RWPE2 (cell line): ENCODE measurements around the gene C11orf24.

Experiments used
- ATAC-seq: fragments of 200-7000 bp; cut with Tn5 transposase; 3 replicates; pipeline ENCODE4 v1.9.1; 2021; ENCODE audit warnings: low read depth
- DNase-seq: peaks from one replicate; pipeline ENCODE4 v3.0.0-alpha.2; 2020; ENCODE audit warnings: low spot score
- H3K27ac ChIP-seq: fragments of 450-650 bp; 2 replicates; pipeline ENCODE4 v1.5.1; 2017; ENCODE audit warnings: mild to moderate bottlenecking; ENCODE audit not compliant: poor library complexity, severe bottlenecking
- H3K27me3 ChIP-seq: fragments of 250-450 bp; sonication (Bioruptor Pico); 2 replicates; pipeline ENCODE4 v1.5.1; 2021; ENCODE audit warnings: mild to moderate bottlenecking, moderate library complexity; ENCODE audit not compliant: insufficient read depth, poor library complexity, severe bottlenecking
- H3K36me3 ChIP-seq: fragments of 250-450 bp; sonication (Bioruptor Pico); 2 replicates; pipeline ENCODE4 v1.5.1; 2020; ENCODE audit warnings: low read depth, mild to moderate bottlenecking, moderate library complexity
- H3K4me1 ChIP-seq: fragments of 250-450 bp; sonication (Bioruptor Pico); 2 replicates; pipeline ENCODE4 v1.5.1; 2021; ENCODE audit warnings: mild to moderate bottlenecking, moderate library complexity; ENCODE audit not compliant: insufficient read depth, poor library complexity, severe bottlenecking
- H3K4me3 ChIP-seq: fragments of 250-450 bp; sonication (Bioruptor Pico); 2 replicates; pipeline ENCODE4 v1.5.1; 2021; ENCODE audit warnings: mild to moderate bottlenecking, moderate library complexity; ENCODE audit not compliant: severe bottlenecking
- H3K9me3 ChIP-seq: fragments of 250-450 bp; sonication (Bioruptor Pico); 2 replicates; pipeline ENCODE4 v1.5.1; 2021; ENCODE audit warnings: mild to moderate bottlenecking, moderate library complexity; ENCODE audit not compliant: severe bottlenecking
- CTCF ChIP-seq: fragments of 450-650 bp; IDR thresholded peaks from one replicate; pipeline ENCODE4 v1.5.1; 2017; ENCODE audit warnings: mild to moderate bottlenecking, moderate library complexity; ENCODE audit not compliant: poor library complexity, severe bottlenecking

Gene C11orf24

GRCh38 chr11:68282861-68283230 is 11.1 kb upstream of the C11orf24 start:
- Histone ChIP-seq H3K9me3 (no peaks in the 10 kb centered on the region), H3K27me3 (no peaks in the 10 kb centered on the region), H3K36me3 (no peaks in the 10 kb centered on the region), H3K27ac (peak overlapping the region; percentile 47), H3K4me1 (peaks cover 15% of the 10 kb centered on the region), H3K4me3 (no peak overlapping the region)
- ATAC-seq (no peak), DNase-seq (no peak)
- no peak for TF ChIP-seq CTCF

GRCh38 chr11:68282141-68282860 is 10.5 kb upstream of the C11orf24 start:
- no peaks in the 10 kb centered on the region for H3K36me3 ChIP-seq
- no peaks in the 10 kb centered on the region for H3K9me3 ChIP-seq
- peak overlapping the region; percentile 47 for H3K27ac ChIP-seq
- no peak overlapping the region for H3K4me3 ChIP-seq
- ATAC-seq (peak; percentile 71), DNase-seq (no peak)
- no peak for TF ChIP-seq CTCF
- H3K4me1 ChIP-seq = peaks cover 15% of the 10 kb centered on the region
- no peaks in the 10 kb centered on the region for H3K27me3 ChIP-seq

GRCh38 chr11:68279676-68280075 is 7.9 kb upstream of the C11orf24 start:
- Histone ChIP-seq H3K36me3 (no peaks in the 10 kb centered on the region), H3K9me3 (no peaks in the 10 kb centered on the region), H3K4me1 (peaks cover 26% of the 10 kb centered on the region), H3K27ac (peak overlapping the region; percentile 23), H3K27me3 (no peaks in the 10 kb centered on the region), H3K4me3 (no peak overlapping the region)
- no peak for DNase-seq
- peak; percentile 36; the same call in 2 of the 3 replicates for ATAC-seq
- TF ChIP-seq CTCF = no peak

GRCh38 chr11:68276861-68277260 is 5.1 kb upstream of the C11orf24 start:
- no peak for ATAC-seq
- no peak for TF ChIP-seq CTCF
- Histone ChIP-seq H3K27ac (peak overlapping the region; percentile 58), H3K9me3 (no peaks in the 10 kb centered on the region), H3K4me1 (peaks cover 24% of the 10 kb centered on the region), H3K4me3 (no peak overlapping the region), H3K27me3 (no peaks in the 10 kb centered on the region), H3K36me3 (no peaks in the 10 kb centered on the region)
- peak; percentile 14 for DNase-seq
